ENCODE results near the gene NCK2. TPM values are rescaled to one million over a fixed set of nuclear protein-coding genes. Genes with fewer than 3 reads are reported as not detected.

The NCK2 gene
- total RNA-seq, 1 experiment from 2014 or later = 49.2 TPM

- no peaks in the 10 kb centered on the region for H3K4me1 ChIP-seq (ENCODE audit: insufficient read depth, low read length)
- H4K5ac ChIP-seq (ENCODE audit: insufficient read length, low read depth, low read length) = no peak overlapping the region
- no peak overlapping the region for H3K23ac ChIP-seq (ENCODE audit: insufficient read length, low read depth, low read length)
- no peak overlapping the region for H4K91ac ChIP-seq (ENCODE audit: insufficient read length, low read depth, low read length)
- Mint-ChIP-seq H3K27ac (no peak overlapping the region), H3K27me3 (ENCODE audit: low read depth) (peaks cover 9% of the 10 kb centered on the region), H3K9me3 (peaks cover 3 to 4% of the 10 kb centered on the region in 2 experiments; a peak in 4 of 5 replicates), H3K36me3 (ENCODE audit: insufficient read depth in 1 of 3, low read depth in 3 of 3) (peaks cover 0 to 4% (median 1%) of the 10 kb centered on the region in 3 experiments; a peak in 2 of 7 replicates), H3K4me3 (no peak overlapping the region), H3K4me1 (0 out of 4 replicates have a peak, but pooled peaks cover 0 to 3% of the 10 kb centered on the region in 2 experiments)
- no peaks in the 10 kb centered on the region for H3K79me2 ChIP-seq (ENCODE audit: insufficient read depth, low read length)
- H2BK12ac ChIP-seq (ENCODE audit: insufficient read length, low read depth, low read length) = no peak overlapping the region
- WGBS (ENCODE audit: extremely low coverage, insufficient read length, low lambda C conversion rate) = no CpG with 5 or more reads among the region's 6 CpGs
- no peak overlapping the region for H4K8ac ChIP-seq (replicated peaks; ENCODE audit: insufficient read length, low read depth, low read length)
- H3K27me3 ChIP-seq (ENCODE audit: insufficient read depth, low read length) = no peaks in the 10 kb centered on the region
- no peak overlapping the region for H3K9ac ChIP-seq (ENCODE audit: extremely low read depth, insufficient read length, low read length)
- H2AFZ ChIP-seq (ENCODE audit: low read length) = no peak overlapping the region
- no peaks in the 10 kb centered on the region for H3K23me2 ChIP-seq (ENCODE audit: insufficient read length, low read depth, low read length, poor library complexity, severe bottlenecking)
- DNase-seq = no peak
- no peak for TF ChIP-seq CTCF (conservative IDR thresholded peaks at IDR 0.05)
- H3K27ac ChIP-seq (ENCODE audit: insufficient read length, low read depth, low read length) = no peak overlapping the region
- no peak overlapping the region for H2BK20ac ChIP-seq (ENCODE audit: low read depth, low read length, poor library complexity, severe bottlenecking)
- H3K9me3 ChIP-seq (ENCODE audit: control insufficient read depth, low read depth, low read length) = no peaks in the 10 kb centered on the region
- no peak overlapping the region for H2BK120ac ChIP-seq (ENCODE audit: low read depth, low read length, poor library complexity, severe bottlenecking)
- no peak overlapping the region for H3K4me2 ChIP-seq (ENCODE audit: insufficient read depth, insufficient read length, low read length)
- no peak overlapping the region for H3K4ac ChIP-seq (ENCODE audit: low read depth, low read length)
- no peak overlapping the region for H3T11ph ChIP-seq (ENCODE audit: low read length)
- H4K20me1 ChIP-seq (ENCODE audit: control insufficient read depth, insufficient read depth, insufficient read length) = no peaks in the 10 kb centered on the region
- H2AK5ac ChIP-seq (ENCODE audit: insufficient read length, low read length) = no peak overlapping the region
- no peak overlapping the region for H3K14ac ChIP-seq (ENCODE audit: insufficient read depth, low read length)
- H3K79me1 ChIP-seq (ENCODE audit: insufficient read depth, low read depth, low read length, poor library complexity, severe bottlenecking) = no peaks in the 10 kb centered on the region
- H2BK15ac ChIP-seq (ENCODE audit: low read depth, low read length) = no peak overlapping the region
- H3K18ac ChIP-seq (ENCODE audit: insufficient read length, low read depth, low read length) = no peak overlapping the region
- no peak overlapping the region for H2BK5ac ChIP-seq (ENCODE audit: insufficient read length, low read length)
- H3K56ac ChIP-seq (ENCODE audit: insufficient read length, low read depth, low read length) = no peak overlapping the region
These were observed 180.7 kb downstream of the NCK2 start for GRCh38 chr2:105925390-105925789.
